ENCODE measurements around the gene PRRT1B.
A peak's percentile ranks its signal among the peaks of the same experiment; 100 is the strongest.
"Not testable (repeated sequence)": the region's sequence is repeated elsewhere in the genome, so short reads cannot be mapped to it uniquely, and the experiment has no call there.

Gene PRRT1B

GRCh38 chr9:131522257-131523085 is 22.9 kb upstream of the PRRT1B start:
- no peak for DNase-seq (ENCODE audit: low read depth)

- no peak for DNase-seq (ENCODE audit: low read depth)
Observed at GRCh38 chr9:131523086-131523388, 22.3 kb upstream of the PRRT1B start.

- no peak for DNase-seq (ENCODE audit: low read depth)
Observed at GRCh38 chr9:131523451-131524435, 21.6 kb upstream of the PRRT1B start.

DNA sequence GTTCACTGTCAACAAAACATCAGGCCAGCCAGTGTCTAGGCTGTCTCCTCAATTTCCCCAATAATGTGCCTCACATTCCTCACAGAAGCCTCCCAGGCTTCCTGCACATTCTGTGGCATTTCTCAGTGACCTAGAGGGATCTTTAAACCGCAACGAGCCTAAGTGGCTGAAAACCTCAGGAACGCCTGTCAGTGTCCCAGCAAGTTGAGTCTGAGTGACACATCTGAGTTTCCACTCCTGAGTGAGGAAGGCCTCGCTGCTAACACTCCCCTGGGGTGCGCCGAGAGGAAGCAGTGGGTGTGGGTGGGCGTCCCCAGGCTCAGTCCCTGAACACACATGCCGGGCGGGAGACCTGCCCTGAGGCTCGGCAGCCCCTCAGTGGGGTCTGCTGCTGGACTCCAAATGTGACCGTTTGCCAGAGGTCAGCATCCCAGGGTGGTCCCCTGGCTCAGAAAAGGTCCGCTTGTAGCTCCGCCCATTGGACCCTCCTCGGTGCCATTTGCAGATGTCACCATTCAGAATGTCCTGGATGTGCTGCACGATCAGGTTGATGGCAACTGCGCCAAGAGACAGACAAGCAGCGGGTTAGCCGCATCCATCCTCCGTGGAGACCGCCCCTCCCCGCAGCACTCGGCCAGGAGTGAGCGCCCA is 20.5 kb upstream of the PRRT1B start:
- DNase-seq (ENCODE audit: low read depth) = no peak

- no peak for DNase-seq (ENCODE audit: low read depth)
Observed at GRCh38 chr9:131525643-131526565, 19.4 kb upstream of the PRRT1B start.

DNA sequence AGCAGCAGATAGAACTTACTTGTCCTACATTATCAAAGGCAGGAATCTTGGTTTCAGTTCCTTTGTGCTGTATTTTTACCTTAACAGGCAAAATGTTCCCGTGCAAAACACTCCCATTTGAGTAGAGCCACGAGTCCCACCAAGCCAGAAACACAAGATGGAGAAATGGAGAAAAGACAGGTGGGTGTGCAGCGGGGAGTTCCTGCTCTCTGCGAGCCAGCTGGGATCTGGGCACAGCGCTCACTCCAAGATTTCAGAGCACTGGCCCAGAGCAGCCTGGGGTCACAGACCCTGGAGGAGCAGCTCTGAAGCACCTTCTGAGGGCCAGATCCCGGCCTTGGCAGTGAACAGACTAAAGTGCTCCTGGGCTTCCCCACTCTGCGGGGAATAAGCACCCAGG is 17.1 kb upstream of the PRRT1B start:
- DNase-seq (ENCODE audit: low read depth) = no peak

DNA sequence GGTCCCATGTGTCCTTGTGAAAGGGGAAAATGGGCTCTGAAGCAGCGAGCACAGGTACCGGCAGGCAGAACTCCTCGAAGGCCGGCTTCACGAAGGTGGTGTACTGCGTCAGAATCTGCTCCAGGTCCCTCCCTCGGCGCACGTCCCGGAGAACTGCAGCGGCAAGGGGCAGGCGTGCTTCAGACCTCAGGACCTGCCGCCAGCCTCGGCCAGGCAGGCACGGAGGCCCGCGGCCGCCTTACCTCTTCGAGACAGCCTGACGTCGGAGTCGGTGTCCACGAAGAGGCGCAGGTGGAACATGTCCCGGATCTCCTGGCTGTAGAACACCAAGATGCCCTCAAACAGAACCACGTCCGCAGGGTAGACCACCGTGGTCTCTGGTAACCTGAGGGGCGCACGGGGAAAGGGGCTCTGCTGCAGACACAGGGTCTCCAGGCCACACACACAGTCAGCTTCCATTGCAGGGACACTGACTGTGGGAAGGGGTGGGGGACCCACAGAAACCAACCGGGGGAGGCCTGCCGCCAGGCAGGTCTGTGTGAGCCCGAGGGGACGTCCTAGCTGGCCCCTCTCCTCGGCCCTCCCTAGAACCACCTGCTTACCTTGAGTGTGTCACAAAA is 16.3 kb upstream of the PRRT1B start:
- DNase-seq (ENCODE audit: low read depth) = no peak

- no peak for DNase-seq (ENCODE audit: low read depth)
Observed at GRCh38 chr9:131529597-131530545, 15.5 kb upstream of the PRRT1B start.

DNA sequence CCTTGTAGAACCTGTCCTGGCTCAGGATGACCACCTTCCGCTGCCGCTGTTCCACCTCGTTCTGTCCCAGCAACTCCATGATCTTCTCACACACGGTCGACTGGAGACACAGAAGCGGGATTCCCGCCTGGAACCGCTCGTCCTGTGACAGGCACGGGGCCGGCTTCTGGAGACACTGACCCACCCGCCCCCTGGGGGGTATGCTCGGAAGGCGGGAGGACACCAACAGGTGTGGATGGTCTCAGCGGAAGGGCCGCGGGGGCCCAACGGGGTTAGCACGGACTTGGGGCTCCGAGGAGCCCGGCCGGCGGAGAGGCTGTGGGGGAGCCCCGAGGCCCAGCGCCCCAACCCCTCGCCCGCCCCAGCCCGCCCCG is 14.8 kb upstream of the PRRT1B start:
- DNase-seq (ENCODE audit: low read depth) = no peak

GRCh38 chr9:131530920-131531832 is 14.1 kb upstream of the PRRT1B start, which contains the start of gene UCK1:
TSS of gene UCK1 (minus strand) at chr9:131531263. CDS start at chr9:131531174, 89 bp downstream.
- DNase-seq (ENCODE audit: low read depth) = peak; percentile 59

DNA sequence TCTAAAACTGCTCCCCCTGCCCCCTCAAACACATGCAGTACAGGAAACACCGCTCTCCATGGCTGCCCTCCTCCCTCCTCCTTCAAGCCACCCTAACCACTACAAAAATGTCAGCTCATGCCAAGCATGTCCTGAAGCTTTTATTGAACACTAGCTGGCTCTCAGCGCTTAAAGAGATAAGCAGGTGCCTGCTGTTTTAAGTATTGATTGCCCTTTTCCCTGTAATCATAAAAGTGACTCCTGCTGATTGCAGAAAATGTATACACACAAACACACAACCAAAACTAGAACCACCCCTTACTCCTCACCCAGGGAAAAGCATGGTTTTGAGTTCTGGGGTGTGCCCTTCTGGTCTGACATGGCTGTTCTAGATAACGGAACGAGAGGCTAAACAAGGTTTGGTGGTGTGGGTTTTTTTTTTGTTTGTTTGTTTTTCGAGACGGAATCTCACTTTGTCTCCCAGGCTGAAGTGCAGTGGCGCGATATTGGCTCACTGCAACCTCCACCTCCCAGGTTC is 10.5 kb upstream of the PRRT1B start:
- no peak for DNase-seq (ENCODE audit: low read depth)

GRCh38 chr9:131537946-131538345 is 7.4 kb upstream of the PRRT1B start:
- no peak for DNase-seq (ENCODE audit: low read depth)

DNA sequence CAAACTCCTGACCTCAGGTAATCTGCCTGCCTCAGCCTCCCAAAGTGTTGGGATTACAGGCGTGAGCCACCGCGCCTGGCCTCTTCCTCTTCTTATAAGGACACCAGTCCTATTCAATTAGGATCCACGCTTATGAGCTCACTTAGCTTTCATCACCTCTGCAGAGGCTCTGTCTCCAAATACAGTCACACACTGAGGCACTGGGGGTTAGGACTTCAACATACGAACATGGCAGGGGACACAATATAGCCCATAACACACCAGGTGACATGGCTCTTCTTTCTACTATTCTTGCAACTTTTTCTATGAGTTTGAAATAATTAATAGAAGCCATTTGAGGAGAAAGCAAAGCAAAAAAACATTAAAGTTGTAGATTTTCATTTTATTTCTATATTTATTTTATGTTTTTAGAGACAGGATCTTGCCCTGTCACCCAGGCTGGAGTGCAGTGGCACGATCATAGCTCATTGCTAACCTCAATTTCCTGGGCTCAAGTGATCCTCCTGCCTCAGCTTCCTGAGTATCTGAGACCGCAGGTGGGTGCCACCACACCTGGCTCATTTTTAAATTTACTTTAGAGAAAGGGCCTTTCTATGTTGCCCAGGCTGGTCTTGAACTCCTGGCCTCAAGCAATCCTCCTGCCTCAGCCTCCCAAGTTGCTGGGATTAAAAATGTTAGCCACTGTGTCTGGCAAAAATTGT is 6.0 kb upstream of the PRRT1B start:
- no peak for DNase-seq (ENCODE audit: low read depth)

DNA sequence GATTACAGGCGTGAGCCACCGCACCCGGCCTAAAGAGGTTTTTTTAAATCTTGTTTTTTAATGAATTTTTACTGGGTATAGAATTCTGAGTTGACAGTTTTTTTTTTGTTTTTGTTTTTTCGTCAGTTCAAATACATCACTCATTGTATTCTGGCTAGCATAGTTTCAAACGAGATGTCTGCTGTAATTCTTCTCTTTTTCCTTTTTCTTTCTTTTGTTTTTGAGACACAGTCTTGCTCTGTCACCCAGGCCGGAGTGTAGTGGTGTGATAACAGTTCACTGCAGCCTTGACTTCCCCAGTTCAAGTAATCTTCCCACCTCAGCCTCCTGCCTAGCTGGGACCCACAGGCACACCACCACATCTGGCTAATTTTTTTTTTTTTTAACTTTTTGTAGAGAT is 2.2 kb upstream of the PRRT1B start:
- DNase-seq (ENCODE audit: low read depth) = no peak

DNA sequence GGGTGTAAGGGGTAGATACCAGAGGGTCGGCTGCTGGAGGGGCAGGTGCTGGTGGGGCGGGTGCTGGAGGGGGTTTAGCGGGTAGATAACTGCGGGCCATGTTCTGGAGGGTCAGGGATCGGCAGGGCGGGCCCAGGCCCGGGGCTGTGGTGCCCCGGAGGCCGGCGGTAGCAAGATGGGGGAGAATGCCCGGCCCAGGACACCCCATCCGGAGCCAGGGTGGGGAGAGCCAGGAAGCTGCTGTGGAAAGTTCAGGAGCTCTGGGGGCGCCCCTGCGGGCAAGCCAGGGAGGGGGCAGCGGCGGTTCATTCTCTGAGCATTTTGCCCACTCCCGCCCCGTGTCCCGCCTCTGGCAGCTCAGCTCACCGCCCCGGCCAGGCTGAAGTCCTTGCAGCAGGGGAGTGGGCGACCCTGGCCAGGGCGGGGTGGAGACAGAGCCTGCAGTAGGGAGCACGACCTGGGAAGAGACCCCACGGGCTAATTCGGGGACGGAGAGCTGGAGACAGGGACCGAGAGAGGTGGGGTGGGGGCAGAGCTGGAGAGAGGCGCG is 538 bp downstream of the PRRT1B start:
- no peak for DNase-seq (ENCODE audit: low read depth)

DNA sequence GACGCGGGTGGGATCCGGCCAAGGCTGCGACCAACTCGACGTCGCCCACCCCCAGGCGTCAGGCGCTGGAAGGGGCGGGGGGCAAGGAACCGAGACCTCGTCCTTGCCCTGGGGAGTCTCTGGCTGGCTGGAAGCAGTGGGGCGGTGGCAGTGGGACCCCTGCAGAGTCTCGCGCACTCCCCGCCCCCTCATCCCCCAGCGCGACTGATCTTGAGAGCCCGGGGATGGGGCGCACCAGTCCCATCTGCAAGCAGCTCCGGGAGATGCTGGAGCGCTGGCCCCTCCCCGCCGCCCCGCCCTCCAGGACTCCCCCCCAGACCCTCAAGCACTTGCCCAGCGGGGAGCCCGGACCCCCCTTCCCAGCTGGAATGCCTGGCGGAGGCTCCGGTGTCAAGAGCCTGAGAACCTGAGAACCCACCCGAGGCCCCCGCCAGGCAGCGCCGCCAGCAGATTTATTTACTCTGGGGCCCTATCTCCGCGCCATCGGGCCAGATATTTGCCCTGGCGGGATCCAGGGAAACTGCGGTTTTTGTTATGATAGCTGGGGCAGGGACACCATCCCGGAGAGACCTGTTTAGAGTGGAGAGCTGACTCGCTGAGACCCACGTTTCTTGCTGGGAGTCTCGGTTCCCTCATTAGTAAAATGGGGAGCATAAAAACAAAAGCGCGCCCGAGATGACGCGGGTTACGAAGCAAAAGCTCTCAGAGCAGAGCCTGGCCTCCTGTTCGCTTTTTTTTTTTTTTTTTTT is 1.2 kb downstream of the PRRT1B start:
- DNase-seq (ENCODE audit: low read depth) = no peak

DNA sequence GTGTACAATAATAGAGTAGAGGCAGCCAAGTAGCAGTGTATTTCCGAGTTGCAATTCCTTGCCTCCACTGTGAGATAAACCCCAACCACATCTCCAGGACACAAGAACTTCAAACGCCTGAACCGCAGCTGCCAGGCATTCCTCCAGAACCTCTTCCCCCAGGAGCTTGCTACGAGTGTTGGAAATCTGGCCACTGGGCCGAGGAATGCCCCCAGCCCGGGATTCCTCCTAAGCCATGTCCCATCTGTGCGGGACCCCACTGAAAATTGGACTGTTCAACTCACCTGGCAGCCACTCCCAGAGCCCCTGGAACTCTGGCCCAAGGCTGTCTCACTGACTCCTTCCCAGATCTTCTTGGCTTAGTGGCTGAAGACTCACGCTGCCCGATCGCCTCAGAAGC is 3.9 kb downstream of the PRRT1B start:
- not testable (repeated sequence) for DNase-seq (ENCODE audit: low read depth)
